HG02943 (cell line): ENCODE data around the gene SIVA1.

ENCODE experiments used
- ATAC-seq: cut with Tn5 transposase; IDR thresholded peaks from one replicate; pipeline ENCODE4 v1.9.1; 2021; ENCODE audit warnings: mild to moderate bottlenecking, low read depth, moderate library complexity; ENCODE audit not compliant: unreplicated experiment

Gene SIVA1

DNA sequence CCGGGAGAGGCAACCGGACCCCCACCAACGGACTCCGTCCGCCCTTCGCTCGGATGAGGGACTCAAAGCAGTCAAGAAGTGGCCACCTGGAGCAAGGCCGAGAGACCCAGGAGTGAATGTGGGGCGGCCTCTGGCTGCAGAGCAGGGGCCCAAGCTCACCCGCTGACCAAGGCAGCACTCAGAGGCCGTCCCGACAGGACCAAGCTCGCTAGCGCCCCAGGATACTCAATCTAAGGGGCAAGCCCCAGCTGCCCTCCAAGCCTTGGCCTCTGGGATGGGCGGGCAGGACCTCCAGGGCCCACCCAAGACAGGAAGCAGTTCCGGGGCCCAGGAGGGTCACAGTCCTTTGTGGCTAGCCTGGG lies 41.7 kb downstream of the SIVA1 start:
- no peak for ATAC-seq

DNA sequence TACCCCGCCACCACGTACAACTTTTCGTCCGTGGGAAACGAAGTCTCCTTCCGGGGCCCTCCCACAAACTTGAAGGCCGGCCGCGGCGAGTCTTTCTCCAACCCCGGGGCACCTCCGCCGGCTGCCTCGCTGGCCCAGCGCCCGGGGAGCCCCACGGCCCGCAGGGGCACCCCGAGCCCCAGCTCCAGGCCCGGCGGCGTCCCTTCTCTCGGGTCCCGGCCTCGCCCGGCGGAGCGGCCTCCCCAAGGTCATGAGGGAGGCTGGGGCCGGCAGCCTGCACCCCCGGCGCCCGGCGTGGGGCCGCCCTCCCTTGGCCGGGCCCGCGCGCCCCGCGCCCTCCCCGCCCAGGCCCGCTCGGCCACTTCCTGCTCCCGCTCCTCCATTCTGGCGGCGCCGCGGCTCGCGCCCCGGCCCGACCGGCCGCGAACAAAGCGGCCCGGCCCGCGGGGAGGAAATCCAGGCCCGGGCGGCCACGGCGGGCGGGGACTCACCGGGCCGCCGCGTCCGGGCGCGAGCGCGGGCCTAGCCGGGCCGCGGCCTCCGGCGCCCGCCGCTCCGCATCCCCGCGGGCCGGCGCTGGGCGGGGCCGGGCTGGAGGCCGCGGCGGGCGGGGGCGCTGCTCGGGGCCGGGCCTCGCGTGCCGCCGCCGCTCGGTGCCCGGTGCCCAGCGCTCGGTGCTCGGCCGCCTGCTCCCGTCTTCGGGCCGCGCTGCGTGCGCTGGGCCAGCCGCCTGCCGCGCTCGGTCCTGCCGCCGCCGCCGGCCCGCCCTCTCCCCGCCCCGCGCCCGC lies 42.2 kb downstream of the SIVA1 start, which contains the start of gene AKT1:
AKT1 (minus strand) TSS at position 756 of the 788 bp plus-strand sequence. CDS start 3,105 bp downstream, outside the sequence.
- ATAC-seq: no peak

DNA sequence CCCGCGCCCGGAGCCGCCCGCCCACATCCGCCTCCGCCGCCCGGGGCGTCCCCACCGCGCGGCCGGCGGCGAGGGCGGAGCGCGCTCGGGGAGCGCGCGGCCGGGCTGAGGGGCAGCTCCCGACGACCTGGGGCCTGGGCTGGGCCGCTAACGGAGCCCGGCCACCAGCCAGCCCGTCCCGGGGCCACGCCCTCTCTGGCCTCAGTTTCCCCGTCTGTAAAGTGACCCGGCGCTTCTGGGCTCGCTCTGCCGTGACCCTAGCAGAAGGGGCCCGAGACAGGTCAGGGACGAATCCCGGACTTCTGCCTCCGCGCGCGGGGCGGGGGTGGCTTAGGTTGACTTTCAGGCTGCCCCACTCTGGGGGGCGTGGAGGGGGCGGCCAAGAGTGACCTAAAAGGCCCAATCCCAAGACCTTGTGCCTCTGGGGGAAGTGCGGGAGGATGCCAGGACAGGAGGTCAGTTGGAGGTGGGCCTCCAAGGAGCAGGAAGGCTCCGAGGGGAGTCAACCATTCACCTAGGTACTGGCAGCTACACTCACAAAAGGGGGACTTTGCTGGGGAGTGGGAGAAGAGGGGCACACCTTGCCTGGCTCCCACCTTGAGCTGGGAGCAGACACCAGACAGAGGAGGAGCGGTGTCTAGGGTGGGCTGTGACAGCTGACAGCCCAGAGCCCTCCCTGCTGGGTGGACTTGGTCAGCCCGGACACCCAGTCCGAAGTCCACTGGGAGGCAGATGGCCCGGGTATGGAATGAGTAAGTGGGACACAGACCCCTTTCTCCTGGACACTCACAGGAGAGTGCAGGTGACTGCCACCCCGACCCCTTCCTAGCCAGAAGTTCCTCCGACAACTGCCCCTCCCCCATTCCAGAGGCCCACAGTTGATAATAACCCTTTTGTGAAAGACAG lies 43.1 kb downstream of the SIVA1 start:
- ATAC-seq: no peak

DNA sequence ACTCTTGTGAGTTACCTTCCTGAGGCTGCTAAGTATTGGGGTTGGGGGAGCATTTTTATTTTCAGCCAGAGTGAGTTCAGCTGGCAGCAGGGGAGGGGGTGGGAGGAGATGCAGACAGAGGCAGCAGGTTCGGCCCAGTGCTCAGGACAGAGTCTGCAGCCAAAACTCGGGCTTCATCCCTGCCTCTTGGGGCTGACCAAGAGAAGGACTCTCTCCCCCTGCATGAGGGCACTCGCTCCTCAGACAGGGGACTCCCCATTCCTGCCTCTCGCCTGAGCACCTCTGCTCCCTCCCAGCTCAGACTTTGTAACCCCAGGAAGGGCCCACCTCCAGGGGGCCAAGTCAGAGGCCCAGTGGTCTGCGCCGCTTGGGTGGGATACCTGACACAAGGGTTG lies 43.7 kb downstream of the SIVA1 start:
- no peak for ATAC-seq

DNA sequence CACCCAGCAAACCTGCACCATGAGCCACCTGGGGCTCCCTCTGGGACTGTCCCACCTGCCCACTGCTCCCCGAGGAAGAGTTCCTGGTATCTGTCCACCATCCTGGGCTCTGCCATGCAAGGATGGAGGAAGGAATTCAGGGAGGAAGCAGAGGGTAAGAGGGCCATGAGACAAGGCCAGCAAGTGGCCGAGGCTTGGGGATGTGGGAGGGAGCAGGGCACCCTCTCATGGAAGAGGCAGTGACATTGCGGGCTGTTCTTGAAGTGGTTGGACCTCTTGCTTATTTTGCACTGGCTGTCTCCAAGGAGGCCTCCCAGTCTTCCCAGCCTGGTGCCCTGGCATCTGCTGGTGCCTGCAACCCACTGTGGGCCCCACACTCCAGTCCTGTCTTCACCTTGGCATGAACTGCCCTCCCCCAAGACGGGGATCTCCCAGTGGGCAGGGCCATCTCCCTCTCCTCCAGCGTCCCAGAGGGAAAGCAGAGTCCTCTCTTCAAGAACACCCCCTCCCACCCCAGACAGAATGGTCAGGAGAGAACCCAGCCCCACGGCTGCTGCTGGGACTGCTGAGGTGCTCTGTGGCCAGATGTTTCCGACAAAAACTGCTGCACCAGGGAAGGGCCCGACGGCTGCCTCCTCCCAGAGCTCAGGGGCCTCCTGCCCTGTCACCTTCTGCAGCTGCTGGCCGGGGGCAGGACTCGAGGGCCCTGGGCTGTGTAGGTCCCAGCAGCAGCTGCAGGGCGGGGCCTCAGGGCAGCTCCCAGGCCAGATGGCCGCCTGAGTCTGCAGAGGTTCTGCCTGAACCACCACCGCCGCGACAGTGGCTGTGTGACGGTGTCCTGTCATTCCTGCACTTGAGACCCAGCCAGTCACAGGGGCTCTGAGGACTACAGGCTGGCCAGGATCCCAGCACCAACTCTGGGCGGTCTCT lies 44.4 kb downstream of the SIVA1 start:
- ATAC-seq: no peak

DNA sequence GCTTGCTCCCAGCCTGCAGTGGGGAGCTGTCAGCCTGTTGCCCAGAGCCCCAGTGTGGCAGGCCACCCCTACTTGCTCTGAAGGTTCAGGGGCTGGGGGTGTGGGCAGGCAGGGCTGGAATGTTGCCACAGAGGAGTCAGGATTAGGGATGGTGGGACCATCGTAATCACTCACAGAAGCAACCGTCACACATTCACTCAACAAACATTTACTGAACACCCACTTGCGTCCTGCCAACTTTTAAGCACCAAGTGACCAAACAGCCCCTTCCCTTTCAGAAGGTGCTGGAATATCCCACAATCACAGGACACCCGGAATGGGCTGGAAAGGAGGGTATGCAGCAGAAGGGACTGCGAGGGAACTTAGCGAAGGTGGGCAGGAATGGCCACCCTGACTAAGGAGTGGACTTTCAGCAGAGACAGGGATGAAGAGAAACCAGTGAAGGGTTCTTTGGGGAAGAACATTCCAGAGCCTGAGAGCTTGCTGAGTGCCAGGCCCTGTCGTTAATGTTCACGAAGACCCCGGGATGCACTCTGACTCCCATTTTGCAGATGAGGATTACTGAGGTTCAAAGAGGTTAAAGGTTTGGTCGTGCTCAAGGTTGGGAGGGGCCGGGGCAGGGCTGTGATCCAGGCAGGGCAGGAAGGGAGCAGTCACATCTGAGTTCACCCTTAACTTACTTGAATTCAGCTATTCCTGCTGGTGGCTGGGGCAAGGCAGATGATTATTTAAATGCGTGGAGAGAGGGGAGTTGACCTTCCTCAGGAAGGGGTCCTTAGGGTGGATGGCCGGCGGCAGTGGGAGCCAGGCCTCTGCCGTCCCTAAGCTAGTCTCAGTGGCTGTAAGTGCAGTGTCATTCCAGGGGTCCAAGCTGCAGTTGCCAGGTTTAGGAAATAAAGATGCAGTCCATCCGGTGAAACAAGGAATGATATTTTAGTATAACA lies 45.6 kb downstream of the SIVA1 start:
- ATAC-seq: no peak

DNA sequence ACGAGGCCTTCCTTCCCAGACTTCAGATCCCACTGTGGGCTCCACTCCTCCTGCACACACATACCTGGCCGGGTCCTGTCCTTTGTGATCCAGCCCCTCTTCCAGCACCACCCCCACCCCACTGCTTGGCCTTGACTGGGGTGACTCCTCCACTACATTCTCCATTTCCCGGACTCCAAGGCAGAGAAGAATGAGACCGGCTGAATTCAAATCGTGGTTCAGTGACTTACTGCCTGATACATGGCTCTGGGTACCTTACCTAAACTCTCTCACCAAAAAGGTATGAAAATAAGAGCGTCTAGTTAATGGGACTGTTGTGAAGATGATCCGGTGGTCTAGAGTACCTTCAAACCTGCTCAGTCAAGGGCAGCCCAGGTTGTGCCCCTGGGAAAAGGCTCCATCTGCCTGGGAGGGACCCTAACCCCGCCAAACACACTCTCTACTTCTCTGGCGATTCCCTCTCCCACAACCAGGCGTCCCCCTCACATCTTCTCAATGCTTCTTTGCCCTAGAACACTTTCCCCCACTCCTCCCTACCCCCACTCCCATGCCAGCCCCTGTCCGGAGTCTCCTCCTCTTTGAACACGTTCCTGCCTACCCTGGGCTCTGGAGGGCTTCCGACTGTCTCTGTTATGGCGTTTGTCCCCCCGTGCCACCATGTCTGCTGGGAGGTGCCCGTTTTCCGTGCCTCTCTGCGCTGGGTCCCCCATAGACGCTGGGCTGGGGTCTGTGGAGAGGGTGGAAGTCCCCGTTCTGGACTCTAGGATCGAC lies 46.5 kb downstream of the SIVA1 start:
- no peak for ATAC-seq

DNA sequence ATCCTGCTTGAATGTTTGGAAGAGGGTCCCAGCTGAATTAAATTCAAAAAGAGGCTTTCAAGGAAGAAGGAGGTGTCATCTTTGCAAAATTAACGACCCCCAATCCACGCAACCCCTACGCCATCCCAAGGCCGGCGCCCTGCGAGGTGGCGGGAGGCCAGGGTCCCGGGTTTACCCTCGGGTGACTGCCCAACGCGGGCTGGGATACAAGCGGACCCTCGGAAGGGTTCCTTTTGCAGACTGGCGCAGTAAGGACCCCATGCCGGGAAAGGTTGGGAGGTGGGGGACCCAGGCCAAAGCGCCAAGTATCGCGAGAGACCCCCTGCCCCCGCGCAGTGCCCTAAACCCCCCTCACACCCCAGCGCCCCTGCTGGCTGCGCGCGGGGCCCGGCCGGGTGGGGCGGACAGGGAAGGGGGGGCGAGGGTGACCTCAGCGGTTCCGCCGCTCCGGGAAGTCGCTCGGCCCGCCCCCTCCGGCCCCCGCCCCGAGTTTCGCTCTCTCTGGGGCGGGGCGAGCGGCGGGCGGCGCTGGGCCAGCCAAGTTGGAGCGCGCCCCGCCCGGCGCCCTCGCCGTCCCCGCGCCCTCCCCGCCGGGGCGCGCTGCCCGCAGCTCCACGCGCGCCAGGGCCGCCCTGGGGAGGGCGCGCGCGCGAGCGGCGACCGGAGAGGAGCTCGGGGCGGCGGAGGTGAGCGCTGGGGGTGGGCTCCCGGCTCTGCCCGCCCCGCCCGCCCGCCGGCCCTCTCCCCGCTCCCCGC lies 47.2 kb downstream of the SIVA1 start:
- ATAC-seq: peak; percentile 38

DNA sequence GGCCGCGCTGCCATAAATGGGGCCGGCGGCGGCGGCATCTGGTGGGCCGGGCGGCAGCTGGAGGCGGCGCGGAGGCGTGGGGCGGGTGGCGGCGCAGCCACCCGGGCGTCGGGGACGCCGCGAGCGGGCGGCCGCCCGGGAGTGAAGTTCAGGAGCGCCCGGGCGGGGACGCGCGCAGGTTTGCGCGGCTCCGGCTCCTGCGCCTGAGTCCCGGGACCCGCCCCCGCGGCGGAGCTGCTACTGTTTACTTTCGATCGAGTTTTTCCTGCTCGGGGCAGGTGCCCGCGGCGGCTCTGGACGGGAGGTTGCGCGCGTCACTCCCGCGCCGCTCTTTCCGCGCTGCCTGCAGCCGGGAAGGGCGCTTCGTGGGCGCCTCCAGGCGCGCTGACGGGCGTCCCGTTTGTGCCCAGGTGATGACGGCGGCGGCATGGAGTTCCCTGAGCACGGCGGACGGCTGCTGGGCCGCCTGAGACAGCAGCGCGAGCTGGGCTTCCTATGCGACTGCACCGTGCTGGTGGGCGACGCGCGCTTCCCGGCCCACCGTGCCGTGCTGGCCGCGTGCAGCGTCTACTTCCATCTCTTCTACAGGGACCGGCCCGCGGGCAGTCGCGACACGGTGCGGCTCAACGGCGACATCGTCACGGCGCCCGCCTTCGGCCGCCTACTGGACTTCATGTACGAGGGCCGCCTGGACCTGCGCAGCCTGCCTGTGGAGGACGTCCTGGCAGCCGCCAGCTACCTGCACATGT lies 48.0 kb downstream of the SIVA1 start, which contains the start of gene ZBTB42:
ZBTB42 (plus strand) TSS at position 331 of the 749 bp plus-strand sequence; CDS start at position 428, 97 bp downstream.
- ATAC-seq: peak; percentile 21

DNA sequence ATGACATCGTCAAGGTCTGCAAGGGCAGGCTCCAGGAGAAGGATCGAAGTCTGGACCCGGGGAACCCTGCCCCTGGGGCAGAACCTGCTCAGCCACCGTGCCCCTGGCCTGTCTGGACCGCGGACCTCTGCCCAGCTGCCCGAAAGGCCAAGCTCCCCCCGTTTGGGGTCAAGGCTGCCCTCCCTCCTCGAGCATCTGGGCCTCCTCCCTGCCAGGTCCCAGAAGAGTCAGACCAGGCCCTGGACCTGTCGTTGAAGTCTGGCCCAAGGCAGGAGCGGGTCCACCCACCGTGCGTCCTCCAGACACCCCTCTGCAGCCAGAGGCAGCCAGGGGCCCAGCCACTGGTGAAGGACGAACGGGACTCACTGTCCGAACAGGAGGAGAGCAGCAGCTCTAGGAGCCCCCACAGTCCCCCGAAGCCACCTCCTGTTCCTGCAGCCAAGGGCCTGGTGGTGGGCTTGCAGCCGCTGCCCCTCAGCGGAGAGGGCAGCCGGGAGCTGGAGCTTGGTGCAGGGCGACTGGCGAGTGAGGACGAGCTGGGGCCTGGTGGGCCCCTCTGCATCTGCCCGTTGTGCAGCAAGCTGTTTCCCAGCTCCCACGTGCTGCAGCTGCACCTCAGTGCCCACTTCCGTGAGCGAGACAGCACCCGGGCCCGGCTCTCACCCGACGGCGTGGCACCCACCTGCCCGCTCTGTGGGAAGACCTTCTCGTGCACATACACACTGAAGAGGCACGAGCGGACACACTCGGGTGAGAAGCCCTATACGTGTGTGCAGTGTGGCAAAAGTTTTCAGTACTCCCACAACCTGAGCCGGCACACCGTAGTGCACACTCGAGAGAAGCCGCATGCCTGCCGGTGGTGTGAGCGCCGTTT lies 48.8 kb downstream of the SIVA1 start:
- ATAC-seq: no peak

DNA sequence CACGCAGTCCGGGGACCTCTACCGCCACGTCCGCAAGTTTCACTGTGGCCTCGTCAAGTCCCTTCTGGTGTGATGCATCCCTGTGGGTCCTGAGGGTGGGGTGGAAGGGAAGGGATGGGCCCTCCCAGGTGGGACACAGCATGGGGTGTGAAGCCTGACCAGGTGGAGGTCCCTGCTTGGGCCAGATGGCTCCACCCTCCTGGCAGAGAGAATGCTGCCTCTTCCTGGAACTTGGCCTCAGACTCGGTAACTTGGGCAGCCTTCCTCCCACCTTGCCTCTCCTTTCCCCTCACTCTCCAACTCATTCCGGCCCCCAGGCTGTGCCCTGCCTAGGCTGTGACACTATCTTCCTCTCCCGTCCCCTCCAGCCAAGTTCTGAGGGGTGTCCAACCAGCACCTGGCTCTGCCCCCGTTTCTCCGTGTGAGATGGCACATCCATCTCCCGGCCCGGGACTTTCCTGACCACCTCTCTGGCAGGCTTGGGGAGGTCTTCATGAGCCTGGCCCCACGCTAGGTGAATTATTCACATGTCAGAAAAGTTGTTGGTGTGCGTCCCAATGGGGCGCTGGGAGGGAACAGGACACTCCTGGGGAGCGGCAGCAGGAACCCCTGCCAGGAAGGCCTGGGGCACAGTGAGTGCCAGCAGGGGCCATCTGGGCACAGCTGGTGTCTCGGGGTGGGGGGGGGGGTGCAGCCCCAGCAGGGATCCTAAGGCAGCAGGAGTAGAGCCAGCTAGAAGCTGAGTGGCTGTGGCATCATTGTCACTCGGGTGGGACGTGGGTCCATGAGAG lies 49.6 kb downstream of the SIVA1 start:
- no peak for ATAC-seq

DNA sequence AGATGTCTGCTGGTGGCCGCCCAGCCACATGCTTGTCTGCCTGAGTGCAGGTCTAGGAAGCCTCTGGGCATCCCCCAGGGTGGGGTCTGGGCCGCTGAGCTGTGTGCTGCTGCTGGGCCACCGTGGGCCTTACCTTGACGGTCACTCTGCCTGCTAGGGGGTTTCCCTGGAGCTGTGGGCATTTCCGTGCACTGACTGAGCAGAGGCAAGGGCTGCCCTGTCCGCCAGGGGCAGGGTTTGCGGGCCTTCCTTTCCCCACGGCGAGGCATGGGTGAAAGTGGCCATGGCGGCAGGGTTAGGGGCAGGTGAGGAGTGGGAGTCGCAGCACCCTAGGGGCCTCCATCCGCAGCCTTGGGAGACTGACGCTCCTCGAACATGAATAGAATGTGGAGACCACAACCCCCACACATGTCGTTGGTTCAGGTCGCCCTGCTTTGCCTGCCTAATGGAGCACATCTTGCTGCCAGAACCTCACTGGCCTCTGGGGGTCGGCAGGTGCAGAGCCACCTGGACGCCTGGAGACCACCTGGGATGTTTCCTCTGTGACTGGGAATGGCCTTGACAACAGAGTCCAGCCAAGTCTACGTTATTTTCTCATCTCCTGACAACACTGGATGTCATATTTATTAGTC lies 50.4 kb downstream of the SIVA1 start:
- no peak for ATAC-seq

DNA sequence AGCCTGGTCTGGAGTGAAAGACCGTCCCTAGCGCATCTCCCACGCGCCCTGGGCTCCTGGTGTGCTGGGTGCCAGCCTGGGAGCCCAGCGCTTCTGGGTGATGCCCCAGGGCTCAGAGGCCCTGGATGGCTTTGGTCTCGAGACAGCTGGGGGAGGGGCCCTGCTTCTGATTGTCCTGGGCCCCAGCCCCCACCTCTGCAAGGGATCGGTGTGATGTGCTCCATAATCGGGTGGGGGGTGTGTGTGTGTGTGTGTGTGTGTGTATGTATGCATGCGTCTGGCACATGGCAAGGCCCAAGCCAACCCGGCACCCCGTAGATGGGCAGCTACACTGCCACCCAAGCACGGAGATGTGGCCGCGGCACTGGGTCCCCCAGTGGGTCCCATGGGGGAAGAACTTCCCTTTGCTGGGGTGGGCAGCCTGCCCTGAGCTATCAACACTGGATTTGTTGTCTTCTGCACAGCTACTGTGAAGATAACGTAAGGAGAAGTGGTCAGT lies 51.0 kb downstream of the SIVA1 start:
- ATAC-seq: no peak

DNA sequence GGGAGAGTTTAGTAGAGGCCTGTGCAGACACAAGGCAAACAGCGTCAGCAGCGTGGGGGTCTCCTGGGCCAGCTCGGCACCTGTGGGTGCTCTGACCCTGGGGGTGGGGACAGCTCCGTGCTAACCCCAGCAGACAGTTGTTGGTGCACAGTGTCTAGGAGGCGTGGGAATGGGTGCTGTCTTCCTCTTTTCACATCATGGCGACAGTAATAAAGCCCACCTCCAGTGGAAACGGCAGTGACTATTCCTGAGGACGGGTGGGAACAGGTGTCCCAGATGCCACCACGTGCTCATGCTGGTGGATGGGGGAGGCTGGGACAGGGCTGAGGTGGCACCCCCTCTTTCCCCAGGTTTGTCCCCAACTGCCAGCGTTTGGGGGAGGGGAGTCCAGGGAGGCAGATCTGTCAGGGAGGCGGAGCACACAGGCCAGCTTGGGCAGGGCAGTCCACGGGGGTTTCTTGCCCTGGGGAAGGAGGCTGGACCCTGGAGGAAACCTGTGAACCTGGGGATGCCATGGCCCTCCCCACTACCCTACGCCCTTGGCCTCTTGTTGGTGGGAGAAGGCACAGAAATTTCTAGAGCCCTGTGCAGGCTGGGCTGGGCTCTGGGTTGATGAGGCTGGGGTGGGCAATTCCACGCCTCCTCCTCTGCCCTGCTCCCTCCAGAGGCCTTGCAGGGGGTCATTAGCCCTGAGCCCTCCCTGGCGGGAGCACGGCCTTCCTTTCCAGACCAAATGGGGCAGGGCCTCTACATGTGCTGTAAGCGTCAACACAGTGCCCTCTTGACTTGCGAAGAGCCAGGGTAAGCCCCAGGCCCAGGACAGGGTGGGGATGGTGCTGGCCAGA lies 51.8 kb downstream of the SIVA1 start:
- no peak for ATAC-seq
